Jurkat, Clone E6-1 (cell line): Measurements from ENCODE around the gene PDLIM3. TPM values are rescaled to one million over a fixed set of nuclear protein-coding genes. Genes with fewer than 3 reads are reported as not detected.

Experiments used
- DNase-seq: peaks from one replicate; pipeline ENCODE4 v3.0.0-alpha.2; 2011; ENCODE audit warnings: low read depth, low spot score
- H3K4me3 ChIP-seq: 2 replicates; pipeline ENCODE4 v1.5.1; 2011; ENCODE audit warnings: mild to moderate bottlenecking, low read length, control low read depth, moderate library complexity
- polyA plus RNA-seq: library from polyadenylated mRNA; unstranded; fragments of >200 nt; gene quantifications from one replicate; pipeline ENCODE4 v1.2.1, GENCODE V29; 2012; ENCODE audit warnings: missing spikeins; ENCODE audit not compliant: insufficient read length, insufficient read depth

Gene PDLIM3, protein sequence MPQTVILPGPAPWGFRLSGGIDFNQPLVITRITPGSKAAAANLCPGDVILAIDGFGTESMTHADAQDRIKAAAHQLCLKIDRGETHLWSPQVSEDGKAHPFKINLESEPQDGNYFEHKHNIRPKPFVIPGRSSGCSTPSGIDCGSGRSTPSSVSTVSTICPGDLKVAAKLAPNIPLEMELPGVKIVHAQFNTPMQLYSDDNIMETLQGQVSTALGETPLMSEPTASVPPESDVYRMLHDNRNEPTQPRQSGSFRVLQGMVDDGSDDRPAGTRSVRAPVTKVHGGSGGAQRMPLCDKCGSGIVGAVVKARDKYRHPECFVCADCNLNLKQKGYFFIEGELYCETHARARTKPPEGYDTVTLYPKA
- polyA plus RNA-seq = not detected

DNA sequence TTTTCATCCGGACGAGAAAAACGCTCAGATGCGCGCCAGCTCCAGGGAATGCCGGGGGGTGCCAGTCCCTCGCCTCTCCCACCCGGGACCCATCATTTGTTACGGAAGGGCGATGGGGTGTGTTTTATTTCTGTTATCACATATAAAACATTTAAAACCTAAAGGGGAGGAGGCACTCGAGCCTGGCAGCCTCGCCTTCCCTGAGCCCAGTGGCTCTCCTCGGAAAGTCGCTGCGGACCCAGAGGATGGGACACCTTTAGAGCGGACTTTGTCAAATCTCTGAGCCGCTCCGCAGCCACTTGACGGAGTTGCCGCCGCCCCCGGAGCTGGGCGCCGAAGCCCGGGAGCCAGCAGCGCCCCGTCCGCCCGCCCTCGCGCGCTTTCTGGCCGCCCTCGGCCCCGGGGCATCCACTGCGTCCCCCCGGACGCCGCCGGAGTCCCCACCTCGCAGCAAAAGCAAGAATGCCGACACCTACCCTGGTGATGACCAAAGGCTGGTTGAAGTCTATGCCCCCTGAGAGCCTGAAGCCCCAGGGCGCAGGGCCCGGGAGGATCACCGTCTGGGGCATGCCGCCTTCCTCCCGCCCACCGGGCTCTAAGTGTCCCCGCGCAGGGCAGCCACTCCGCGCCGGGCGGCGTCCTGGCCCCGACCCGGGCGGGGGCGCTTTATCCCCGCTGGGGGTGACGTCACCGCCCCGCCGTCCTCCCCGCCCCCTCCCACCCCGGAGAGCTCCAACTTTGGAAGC, at the start of gene PDLIM3:
PDLIM3 (minus strand) TSS at position 642 of the 746 bp plus-strand sequence; CDS start at position 569, 73 bp downstream.
- H3K4me3 ChIP-seq = no peak within 1 kb of the TSS
- DNase-seq = no peak

DNA sequence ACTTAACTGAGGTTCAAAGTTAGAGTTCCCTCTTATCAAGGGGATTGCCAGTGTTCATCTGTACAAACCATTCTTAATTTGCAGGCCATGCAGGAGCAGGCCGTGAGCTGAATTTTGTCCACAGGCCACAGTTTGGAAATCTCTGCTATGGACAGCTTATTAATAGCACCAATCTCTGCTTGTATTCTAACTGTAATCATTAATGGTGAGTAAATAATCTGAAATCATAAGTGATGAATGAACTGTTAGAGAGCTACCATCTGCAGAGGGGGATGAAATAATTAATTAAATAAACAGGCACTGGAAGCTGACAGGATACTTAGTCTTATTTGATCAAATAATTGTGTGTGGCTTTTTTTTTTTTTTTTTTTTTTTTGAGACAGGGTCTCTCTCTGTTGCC, 48.5 kb upstream of the PDLIM3 start:
- no peak for DNase-seq
- H3K4me3 ChIP-seq = no peak overlapping the region

DNA sequence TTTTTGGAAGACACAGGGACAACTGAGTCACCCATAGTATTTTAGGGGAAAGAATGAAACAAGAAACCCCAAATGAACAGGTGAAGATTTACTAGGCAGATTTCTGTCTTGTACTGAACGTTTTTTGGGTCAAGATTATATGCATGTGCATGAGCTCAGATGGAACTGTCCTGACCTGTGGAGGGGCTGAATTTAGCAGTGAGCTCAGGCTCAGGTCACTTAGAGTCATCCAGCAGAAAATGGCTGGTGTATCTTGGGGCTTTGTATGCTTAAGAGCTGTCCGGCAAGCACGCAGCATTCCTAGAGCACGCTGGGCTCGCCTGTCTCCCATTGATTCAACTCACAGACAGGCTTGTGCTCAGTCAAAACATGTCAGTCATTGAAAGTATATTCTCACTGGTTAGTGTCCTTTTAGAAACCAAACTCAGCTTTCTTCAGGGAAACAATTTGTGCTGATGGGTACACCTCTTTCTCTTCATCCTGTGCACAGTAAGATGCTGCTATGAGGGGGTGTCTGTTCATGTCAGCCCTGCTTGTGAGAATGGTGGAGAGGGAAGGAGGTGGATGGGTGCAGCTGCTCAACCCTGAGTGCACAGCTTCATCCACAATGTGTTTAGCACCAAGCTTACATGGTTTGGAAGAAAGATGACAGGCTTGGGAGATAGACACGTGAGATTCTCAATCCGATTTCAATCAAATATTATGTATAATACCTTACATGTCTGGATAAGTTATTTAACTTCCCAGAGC, 47.5 kb upstream of the PDLIM3 start:
- H3K4me3 ChIP-seq = no peak overlapping the region
- DNase-seq = no peak

DNA sequence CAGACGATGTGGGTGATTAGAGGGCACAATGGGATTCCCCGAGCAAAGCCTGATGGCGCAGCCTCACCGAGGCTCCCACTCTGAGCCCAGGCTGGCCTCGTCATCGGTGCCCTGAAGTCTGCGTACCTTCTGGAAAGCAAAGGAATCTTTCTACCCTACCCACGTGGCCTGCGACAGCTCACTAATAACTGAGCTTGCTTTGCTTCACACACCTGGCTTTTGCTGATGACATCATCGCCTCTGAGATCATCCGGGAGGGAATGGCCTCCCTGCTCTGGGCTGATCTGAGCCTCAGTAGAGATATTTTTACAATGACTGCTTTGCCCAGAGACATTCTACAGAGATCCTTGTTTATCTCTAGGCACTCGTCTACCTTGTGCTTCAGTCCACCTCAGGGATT, 45.4 kb upstream of the PDLIM3 start:
- H3K4me3 ChIP-seq = no peak overlapping the region

DNA sequence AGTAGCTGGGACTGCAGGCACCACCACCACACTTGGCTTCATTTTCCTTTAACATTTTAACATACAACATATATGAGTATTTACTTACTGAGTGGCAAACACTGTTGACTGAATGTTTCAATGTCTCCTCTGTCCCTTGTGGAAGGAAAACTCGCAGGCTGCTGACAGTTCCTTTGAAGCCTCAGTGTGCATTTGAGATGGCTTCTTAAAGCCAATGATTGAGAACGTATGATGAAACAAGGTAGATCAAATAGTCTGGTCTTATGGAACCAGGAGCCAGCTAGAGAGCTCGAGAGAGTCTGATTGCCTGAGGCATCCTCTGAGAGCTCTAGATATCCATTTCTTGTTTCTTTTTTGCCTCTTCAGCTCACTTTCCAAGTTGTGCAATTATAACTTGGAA, 43.0 kb upstream of the PDLIM3 start:
- no peak overlapping the region for H3K4me3 ChIP-seq
- no peak for DNase-seq

More for the DNA sequence above, 45.4 kb upstream of the PDLIM3 start:
- no peak for DNase-seq

DNA sequence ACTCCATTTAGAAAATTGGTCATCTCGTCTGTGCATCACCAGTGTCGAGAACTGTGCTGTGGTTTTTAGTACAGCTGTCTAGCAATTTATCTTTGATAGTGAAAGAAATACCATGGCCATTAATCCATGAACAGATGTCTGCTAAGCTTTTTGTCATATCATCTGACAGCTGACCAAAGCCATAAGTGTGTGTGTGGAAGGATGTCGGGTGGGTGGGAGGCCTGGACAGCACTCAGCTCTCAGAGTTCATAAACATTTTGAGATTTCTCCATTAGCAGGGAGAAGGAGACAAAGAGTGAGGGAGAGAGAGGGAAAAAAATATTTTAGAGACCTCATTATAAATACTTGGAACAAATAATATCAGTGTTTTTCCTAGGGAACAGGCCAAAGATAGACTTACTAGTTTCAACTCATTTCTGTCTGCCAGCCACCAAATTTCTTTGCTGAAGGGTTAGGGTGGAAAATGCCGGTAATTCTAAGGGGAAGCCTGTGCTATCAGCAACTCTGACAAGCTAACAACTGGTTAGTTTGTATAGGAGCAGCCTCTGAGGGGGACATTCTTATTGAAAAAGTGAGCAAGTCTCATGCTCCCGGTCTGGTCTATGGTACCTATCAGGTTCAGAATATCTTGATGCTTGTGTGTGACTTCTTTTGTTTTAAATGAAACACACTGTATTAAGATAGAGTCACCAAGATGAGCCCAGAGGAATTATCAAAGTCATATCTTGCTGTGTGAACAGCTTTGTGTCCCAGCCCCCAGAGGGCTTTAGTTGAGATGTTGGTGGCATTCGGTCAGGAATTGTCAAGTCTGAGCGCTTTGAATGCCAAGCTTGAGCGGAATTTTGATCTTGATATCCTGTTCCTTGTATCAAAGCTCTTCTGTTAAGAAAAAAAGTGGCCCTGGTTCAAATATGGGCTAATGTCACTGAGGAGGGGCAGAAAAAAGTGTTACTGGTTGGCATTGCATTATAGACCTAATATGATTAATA, 41.9 kb upstream of the PDLIM3 start:
- no peak overlapping the region for H3K4me3 ChIP-seq

DNA sequence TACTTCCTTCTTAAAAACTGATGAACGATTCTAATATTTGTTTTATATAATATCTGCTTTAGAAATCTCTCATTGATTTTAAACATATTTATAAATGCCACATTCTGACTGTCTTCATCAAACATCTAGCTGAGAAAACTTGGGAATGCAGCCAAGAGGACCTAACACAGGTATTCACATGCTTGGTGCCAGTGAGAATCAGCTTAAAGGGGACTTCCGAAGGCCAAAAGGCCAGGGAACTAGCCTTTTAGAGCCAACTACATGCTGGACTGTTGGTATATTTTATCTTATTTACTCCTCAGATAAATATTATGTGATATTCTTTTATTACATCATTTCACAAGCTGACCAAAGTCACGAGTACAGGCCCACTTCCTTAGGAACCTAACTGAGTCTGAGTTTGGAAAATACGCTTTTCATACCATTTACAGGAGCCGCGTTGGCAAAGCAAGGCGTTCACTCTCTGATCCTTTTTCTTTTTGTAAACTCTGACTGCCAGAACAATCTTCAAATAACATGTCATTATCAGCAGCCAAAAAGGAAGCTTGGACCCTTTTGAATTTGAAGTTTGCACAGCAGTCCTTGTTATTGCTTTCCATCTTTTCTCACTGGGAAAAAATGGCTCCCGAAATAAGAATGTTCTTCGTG, 41.1 kb upstream of the PDLIM3 start:
- DNase-seq = no peak
- H3K4me3 ChIP-seq = no peak overlapping the region

More for the DNA sequence above, 41.9 kb upstream of the PDLIM3 start:
- no peak for DNase-seq

DNA sequence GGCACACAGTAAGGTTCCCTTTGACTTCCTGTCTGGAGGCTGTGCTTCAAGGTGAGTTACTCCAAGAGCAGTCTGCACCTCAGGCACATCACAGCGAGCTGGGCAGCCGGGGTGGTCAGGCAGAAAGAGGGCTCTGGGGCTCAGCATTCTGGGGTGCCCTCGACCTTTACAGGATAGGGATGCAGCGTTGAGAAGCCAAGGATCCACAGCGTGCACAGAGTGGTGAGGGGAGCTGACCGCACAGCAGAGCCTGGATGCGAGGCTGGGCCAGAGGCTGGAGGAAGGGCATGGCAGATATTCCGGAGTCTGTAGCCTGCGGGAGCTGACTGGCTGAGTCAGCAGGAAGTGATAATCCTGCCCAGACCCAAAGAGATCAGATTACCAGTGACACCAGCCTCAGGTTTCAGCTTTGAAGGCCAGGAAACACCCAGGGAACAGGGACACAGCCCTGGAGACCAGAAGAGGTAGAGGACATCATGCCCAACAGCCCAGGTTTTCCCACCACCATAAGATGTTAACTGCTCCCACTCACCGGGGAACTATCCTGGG, 38.4 kb upstream of the PDLIM3 start:
- no peak for DNase-seq

DNA sequence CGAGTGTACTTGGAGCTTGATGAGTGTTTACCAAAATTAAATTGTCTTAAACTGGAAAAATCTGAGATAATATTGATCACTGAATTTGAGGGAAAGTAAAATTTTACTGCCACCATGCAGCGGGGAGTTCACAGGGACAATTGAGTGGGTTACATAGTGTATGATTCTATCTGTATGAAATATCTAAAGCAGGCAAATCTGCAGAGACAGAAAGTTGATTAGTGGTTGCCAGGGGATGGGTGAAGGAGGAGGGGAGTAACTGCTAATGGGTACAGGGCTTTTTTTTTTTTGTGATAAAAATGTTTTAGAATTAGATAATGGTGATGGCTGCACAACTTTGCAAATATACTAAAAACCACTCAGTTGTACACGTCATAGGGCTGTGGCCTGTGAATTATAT, 35.4 kb upstream of the PDLIM3 start:
- DNase-seq = no peak
- no peak overlapping the region for H3K4me3 ChIP-seq

More for the DNA sequence above, 38.4 kb upstream of the PDLIM3 start:
- H3K4me3 ChIP-seq = no peak overlapping the region

DNA sequence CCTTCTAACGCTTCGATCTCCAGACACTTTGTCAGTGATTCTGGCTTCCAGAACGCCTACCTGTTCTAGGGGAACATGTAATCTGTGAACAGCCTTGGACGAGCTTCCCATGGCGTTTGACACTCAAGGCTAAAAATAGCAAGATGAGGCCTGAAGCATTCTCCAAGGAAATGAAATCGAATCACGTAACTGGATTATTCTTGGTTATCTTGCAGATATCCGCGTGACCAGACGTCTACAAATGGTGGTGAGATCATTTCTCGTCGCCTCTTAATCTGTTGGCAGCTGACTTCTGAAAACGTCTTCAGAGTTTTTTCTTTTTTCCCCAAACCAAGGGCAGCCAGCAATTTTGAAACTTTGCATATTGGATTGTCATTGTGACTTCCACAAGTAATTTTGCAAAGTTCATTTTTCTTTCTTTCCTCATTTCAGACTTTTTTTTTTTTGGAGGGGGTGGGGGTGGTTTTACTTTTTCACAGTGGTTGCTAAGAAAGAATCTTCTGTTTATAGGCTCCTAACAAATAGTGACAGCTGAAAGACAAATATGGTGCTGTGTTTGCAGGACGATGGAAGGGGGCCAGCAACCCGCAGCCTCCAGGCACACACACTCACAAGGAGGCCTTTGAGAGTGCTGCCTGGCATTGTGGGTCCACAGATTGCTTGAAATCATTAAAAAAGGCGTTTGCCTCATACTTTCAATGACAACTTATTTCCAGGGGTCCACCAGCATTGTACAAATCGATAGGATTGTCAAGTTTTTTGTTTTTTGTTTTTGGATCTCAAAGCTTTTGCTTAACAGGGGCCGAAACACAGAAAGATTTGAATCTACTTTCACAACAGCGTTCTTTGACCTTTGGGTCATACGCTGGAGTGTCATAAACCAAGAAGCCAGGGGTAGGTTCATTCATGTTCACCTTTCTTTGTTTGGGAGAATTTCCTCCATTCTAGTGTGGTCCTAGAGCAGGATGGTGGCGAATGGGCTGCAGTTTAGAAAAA, 32.4 kb upstream of the PDLIM3 start:
- H3K4me3 ChIP-seq = no peak overlapping the region
- no peak for DNase-seq

DNA sequence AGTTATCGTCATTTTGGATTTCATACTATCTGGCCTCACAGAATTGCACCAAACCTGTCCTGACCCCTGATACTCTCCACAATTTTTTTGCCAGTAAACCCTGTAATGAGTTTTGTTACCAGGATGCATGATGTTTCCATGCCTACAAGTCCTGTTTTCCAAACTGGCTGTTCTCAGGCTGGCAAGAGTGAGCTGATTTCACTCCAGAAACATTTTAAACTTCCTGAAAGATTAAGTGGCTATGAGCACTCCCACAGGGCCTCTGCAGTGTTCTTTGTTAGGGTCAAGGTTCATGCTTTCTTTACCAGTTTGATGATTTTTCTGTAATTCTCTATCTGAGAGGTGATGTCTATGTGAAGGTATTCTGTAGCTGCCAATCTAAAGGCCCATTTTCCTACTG, 31.7 kb upstream of the PDLIM3 start:
- H3K4me3 ChIP-seq = no peak overlapping the region
- DNase-seq = no peak

DNA sequence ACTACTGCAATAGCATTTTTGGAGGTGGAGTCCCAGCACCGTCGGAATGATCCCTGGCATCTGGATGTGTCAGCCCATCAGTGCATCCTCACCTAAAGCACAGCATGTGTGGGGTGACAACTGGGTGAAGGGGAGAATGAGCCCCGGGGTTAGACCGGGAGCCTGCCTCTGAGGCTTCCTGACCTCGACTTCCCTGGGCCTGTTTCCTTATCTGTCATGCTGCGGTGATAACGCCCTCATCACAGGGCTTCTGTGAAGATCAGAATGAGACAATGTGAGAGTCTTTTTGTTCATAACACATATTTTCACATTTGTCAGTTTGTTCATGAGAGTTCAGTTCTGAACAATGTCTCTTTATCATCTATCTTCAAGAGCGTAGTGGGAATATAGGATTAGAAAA, 31.1 kb upstream of the PDLIM3 start:
- DNase-seq = no peak
- no peak overlapping the region for H3K4me3 ChIP-seq

DNA sequence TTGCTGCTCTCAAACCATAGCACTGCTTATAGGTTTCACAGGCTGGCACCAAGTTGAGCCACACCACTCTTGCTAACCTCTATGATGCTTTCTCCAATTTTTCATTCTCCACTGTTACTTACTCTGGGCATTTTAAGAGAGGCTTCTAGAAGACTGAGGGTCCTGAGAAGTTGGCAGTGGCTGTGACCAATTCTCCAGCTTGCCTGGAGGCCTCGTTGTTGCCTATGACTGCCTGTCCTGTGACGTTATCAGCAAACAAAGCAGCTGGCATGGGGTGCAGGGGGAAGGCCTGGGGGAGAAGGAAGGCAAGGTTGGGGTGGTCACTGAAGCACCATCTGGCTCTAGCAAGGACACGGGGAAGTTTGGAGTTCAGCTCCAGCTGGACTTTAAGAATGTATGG, 30.4 kb upstream of the PDLIM3 start:
- DNase-seq = no peak
- H3K4me3 ChIP-seq = no peak overlapping the region

DNA sequence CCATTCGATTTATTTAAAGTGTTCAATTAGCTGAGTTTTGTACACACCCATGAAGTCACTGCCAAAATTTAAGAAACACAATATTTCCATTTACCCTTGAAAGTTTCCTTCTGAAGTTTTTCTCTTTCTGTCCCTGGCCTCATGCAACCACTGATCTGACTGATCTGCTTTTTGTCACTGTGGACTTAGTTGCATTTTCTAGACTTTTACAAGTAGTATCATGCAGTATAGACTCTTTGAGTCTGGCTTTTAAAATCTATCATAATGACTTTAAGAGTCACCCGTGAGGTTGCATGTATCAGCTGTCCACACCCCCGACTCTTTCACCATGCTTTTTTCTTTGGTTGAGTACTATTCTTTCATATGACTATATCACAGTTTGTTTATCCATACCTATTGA, 29.0 kb upstream of the PDLIM3 start:
- DNase-seq = no peak
- H3K4me3 ChIP-seq = no peak overlapping the region

DNA sequence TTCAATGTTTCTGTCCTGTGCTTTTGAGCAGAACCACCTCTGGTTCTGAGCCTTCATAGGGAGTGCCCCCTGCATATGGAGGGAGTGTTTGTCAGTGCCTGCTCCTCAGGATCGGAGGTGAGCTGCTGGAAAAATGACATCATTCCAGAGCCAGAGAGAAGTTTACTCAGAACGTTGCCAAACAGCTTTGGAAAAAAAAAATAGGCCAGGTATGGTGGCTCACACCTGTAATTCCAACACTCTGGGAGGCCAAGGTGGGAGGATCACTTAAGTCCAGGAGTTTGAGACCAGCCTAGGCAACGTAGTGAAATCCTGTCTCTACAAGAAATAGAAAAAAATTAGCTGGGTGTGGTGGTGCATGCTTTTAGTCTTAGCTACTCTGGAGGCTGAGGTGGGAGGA, 27.2 kb upstream of the PDLIM3 start:
- no peak for DNase-seq
- no peak overlapping the region for H3K4me3 ChIP-seq

DNA sequence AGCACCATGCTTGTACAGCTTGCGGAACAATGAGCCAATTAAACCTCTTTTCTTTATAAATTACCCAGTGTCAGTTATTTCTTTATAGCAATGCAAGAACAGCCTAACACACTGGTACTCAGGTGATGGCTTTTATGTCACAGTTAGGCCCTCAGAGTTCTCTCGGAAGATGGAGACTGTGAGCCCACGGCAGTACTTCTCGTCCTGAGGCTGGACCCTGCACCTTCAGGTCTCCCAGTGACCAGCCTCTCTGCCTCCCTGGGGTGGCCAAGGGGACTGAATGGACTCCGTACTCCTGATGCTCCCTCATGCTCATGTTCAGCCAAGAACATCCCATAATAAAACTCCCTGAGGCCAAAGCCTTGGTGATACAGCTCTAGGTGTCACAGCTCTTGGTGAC, 25.0 kb upstream of the PDLIM3 start:
- DNase-seq = no peak
- H3K4me3 ChIP-seq = no peak overlapping the region

DNA sequence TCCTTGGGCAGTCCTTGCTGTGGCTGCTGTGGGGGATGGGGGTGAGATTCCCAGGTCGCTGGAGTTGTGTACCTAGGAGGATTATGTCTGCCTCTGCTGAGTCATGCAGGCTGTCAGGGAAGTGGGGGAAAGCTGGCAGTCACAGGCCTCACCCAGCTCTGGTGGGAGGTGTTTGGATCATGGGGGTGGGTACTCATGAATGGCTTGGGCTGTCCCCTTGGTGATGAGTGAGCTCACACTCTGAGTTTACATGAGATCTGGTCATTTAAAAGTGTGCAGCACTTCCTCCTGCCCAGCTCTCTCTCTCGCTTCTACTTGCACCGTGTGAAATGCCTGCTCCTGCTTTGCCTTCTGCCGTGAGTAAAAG, 24.6 kb upstream of the PDLIM3 start:
- H3K4me3 ChIP-seq = no peak overlapping the region
- no peak for DNase-seq
